Naive B cell (primary cell): ENCODE data around the gene SLC2A4RG. TPM values are rescaled to one million over a fixed set of nuclear protein-coding genes. Genes with fewer than 3 reads are reported as not detected.

Source experiments
- ATAC-seq, 2 donors: fragments of 150-1000 bp; cut with Tn5 transposase; 2 replicates each; pipeline ENCODE4 v1.10.0; 2021; ENCODE audit warnings: low read depth in 2 of 2, mild to moderate bottlenecking in 2 of 2, moderate library complexity in 2 of 2
- DNase-seq: peaks from one replicate; pipeline ENCODE4 v3.0.0; 2022
- H3K27ac Mint-ChIP-seq, 6 donors: one replicate each; pipeline ENCODE4 v1.8.0; 2020 to 2022; ENCODE audit warnings: mild to moderate bottlenecking in 6 of 6, mixed read lengths in 6 of 6, moderate library complexity in 5 of 6, inconsistent platforms in 2 of 6
- H3K27me3 Mint-ChIP-seq, 3 donors: one replicate each; pipeline ENCODE4 v1.8.0; 2021 to 2022; ENCODE audit warnings: mixed read lengths in 3 of 3, mild to moderate bottlenecking in 1 of 3
- H3K36me3 Mint-ChIP-seq, 2 donors: one replicate each; pipeline ENCODE4 v1.8.0; 2020 to 2022; ENCODE audit warnings: mixed read lengths in 2 of 2, inconsistent platforms in 1 of 2, mild to moderate bottlenecking in 1 of 2
- H3K4me1 Mint-ChIP-seq, 3 donors: one replicate each; pipeline ENCODE4 v1.8.0; 2020 to 2022; ENCODE audit warnings: mixed read lengths in 3 of 3, inconsistent platforms in 1 of 3, mild to moderate bottlenecking in 1 of 3, moderate library complexity in 1 of 3
- H3K4me3 Mint-ChIP-seq, 8 donors: one replicate each; pipeline ENCODE4 v1.8.0; 2020 to 2022; ENCODE audit warnings: mild to moderate bottlenecking in 8 of 8, mixed read lengths in 8 of 8, moderate library complexity in 8 of 8, inconsistent platforms in 2 of 8
- H3K9me3 Mint-ChIP-seq, 7 donors: one replicate each; pipeline ENCODE4 v1.8.0; 2020 to 2022; ENCODE audit warnings: mixed read lengths in 7 of 7, mild to moderate bottlenecking in 5 of 7, inconsistent platforms in 2 of 7, moderate library complexity in 1 of 7
- polyA plus RNA-seq, 6 donors: library from polyadenylated mRNA; unstranded; fragments of 300-500 nt; fragmentation: Illumina TruSeq; gene quantifications; one replicate each; pipeline ENCODE4 v1.2.3, GENCODE V29; 2021; ENCODE audit warnings: low read depth in 6 of 6

The SLC2A4RG gene
- polyA plus RNA-seq, 6 donors from 2014 or later: 0.36 to 1.4 (median 1.3) TPM; not detected in 1

DNA sequence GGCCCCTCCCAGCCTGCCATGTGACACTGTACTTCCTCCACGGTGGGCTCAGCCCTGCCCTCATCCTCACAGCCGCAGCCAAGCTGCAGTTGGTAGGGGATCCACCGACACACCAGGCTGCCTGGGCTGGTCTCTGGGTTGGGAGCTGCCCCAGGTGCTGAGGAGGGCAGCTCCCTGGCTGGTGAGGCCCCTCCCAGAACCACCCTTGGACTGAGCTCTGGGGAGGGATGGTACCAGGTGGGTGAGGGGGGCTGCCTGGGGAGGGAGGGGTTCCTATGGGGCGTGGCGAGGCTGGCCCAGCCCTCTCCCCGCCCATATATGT lies 43.3 kb upstream of the SLC2A4RG start:
- H3K27me3 Mint-ChIP-seq: no peaks in the 10 kb centered on the region
- peaks cover 5 to 18% (median 10%) of the 10 kb centered on the region in 3 donors for H3K4me1 Mint-ChIP-seq
- peak overlapping the region in 4 of 8 donors; percentile 32 to 56 (median 42) for H3K4me3 Mint-ChIP-seq
- no peaks in the 10 kb centered on the region for H3K9me3 Mint-ChIP-seq
- ATAC-seq: peak; percentile 83 to 88
- H3K36me3 Mint-ChIP-seq: no peaks in the 10 kb centered on the region
- peak; percentile 40 for DNase-seq
- peak overlapping the region in 2 of 6 donors; percentile 57 to 80 for H3K27ac Mint-ChIP-seq

- no peaks in the 10 kb centered on the region for H3K9me3 Mint-ChIP-seq
- H3K4me3 Mint-ChIP-seq: peak within 1 kb of the TSS in 6 of 8 donors; percentile 41 to 63 (median 54)
- peak; percentile 9 to 17 for ATAC-seq
- H3K4me1 Mint-ChIP-seq: peaks cover 5 to 13% (median 6%) of the 10 kb centered on the region in 3 donors
- no peaks in the 10 kb centered on the region for H3K27me3 Mint-ChIP-seq
- DNase-seq: no peak
- H3K27ac Mint-ChIP-seq: peak within 1 kb of the TSS in 4 of 6 donors; percentile 29 to 80 (median 49)
- H3K36me3 Mint-ChIP-seq: no peaks in the 10 kb centered on the region
Measured at GRCh38 chr20:63696628-63697356, 42.8 kb upstream of the SLC2A4RG start, which contains the start of gene TNFRSF6B. Gene TNFRSF6B, plus strand, starts transcription at chr20:63696652. Its CDS starts 116 bp downstream, at chr20:63696768.

- peak overlapping the region in 1 of 6 donors; percentile 29 for H3K27ac Mint-ChIP-seq
- H3K27me3 Mint-ChIP-seq: no peaks in the 10 kb centered on the region
- peak overlapping the region in 5 of 8 donors; percentile 9 to 63 (median 53) for H3K4me3 Mint-ChIP-seq
- H3K4me1 Mint-ChIP-seq: peaks cover 5 to 13% (median 6%) of the 10 kb centered on the region in 3 donors
- no peak for ATAC-seq
- DNase-seq: no peak
- no peaks in the 10 kb centered on the region for H3K9me3 Mint-ChIP-seq
- H3K36me3 Mint-ChIP-seq: no peaks in the 10 kb centered on the region
Measured at GRCh38 chr20:63697357-63697867, 42.2 kb upstream of the SLC2A4RG start.

DNA sequence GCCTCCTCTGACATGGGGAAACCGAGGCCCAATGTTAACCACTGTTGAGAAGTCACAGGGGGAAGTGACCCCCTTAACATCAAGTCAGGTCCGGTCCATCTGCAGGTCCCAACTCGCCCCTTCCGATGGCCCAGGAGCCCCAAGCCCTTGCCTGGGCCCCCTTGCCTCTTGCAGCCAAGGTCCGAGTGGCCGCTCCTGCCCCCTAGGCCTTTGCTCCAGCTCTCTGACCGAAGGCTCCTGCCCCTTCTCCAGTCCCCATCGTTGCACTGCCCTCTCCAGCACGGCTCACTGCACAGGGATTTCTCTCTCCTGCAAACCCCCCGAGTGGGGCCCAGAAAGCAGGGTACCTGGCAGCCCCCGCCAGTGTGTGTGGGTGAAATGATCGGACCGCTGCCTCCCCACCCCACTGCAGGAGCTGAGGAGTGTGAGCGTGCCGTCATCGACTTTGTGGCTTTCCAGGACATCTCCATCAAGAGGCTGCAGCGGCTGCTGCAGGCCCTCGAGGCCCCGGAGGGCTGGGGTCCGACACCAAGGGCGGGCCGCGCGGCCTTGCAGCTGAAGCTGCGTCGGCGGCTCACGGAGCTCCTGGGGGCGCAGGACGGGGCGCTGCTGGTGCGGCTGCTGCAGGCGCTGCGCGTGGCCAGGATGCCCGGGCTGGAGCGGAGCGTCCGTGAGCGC lies 41.6 kb upstream of the SLC2A4RG start:
- no peak for ATAC-seq
- no peaks in the 10 kb centered on the region for H3K36me3 Mint-ChIP-seq
- no peaks in the 10 kb centered on the region for H3K27me3 Mint-ChIP-seq
- peak overlapping the region in 3 of 8 donors; percentile 9 to 53 (median 15) for H3K4me3 Mint-ChIP-seq
- H3K4me1 Mint-ChIP-seq: peaks cover 5 to 13% (median 6%) of the 10 kb centered on the region in 3 donors
- H3K9me3 Mint-ChIP-seq: no peaks in the 10 kb centered on the region
- no peak overlapping the region for H3K27ac Mint-ChIP-seq
- DNase-seq: no peak

DNA sequence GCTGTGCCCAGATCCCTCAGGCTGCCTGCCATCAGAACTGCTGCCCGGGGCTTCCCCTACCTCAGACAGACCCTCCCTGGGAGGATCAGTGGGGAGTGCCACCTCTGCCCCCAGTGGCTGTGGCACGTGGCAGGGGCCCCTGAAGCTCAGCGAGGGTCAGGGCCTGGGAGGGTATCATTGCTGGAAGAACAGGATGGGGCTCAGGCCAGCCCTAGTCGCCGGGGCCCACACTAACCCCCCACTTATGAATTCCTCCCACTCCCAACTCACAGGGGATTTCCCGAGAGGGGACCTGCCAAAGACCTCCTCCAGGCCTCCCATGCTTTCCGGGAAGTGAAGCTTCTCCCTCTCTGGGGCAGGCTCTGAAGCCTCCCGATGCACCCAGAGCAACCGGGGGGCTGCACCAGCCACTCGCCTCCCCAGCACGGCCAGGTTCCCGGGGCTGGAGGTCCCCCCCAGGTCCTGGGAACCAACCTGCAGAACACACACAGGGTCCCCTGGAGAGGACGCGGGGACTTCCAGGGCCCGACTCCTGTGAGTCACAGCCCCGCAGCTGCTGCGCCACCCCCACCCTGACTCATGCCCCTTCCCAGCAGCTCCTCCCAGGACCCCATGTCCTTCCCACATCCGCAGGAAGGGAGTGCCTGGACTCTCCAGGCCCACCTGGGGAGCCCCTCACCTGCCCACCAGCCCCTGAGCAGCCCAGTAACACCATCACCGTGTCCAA lies 40.7 kb upstream of the SLC2A4RG start:
- no peak overlapping the region for H3K27ac Mint-ChIP-seq
- H3K9me3 Mint-ChIP-seq: no peaks in the 10 kb centered on the region
- no peaks in the 10 kb centered on the region for H3K36me3 Mint-ChIP-seq
- H3K4me3 Mint-ChIP-seq: no peak overlapping the region
- peaks cover 5 to 13% (median 6%) of the 10 kb centered on the region in 3 donors for H3K4me1 Mint-ChIP-seq
- no peaks in the 10 kb centered on the region for H3K27me3 Mint-ChIP-seq
- no peak for DNase-seq
- ATAC-seq: no peak

GRCh38 chr20:63699466-63700198 lies 39.9 kb upstream of the SLC2A4RG start:
- H3K27ac Mint-ChIP-seq: no peak overlapping the region
- H3K4me3 Mint-ChIP-seq: no peak overlapping the region

DNA sequence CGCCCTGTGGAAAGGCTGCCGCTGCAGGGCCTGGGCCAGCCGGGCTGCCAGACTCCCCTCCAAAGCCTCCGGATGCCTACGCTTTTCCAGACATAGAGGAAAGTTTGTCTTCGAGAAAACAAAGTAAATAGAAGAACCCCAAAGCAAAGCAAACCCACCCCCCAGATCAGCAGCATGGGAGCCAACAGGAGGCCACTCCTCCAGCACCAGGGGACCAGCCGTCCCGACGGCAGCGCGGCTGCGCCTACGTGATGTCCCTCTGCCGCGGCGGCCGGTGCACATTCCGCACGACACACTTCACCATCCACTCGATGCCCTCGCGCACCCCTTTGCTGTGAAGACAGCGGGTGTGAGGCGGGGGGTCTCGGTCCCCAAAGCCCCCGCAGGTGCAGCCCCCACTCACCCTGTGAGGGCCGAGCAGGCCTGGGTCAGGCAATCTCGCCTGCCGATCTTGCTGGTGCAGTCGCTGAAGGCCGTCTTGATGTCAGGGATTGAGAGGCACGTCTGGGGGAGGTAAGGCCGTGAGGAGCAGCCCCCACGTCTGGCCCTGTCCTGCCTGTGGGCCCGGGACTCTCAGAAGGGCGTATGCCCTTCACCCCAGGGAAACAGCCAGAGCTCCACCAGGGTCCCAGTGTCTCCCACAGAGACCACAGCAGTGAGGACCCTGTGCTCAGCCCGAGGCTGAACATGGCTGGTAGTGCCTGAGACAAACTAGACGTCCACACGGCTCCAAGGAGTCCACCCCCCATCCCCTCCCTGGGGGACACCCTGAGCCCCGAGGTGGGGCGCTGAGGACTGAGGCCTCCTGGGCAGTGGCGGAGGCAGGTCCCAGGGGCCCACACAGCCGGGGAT lies 39.2 kb upstream of the SLC2A4RG start:
- no peaks in the 10 kb centered on the region for H3K27me3 Mint-ChIP-seq
- ATAC-seq (no peak), DNase-seq (no peak)
- H3K4me3 Mint-ChIP-seq: no peak overlapping the region
- no peak overlapping the region for H3K27ac Mint-ChIP-seq
- no peaks in the 10 kb centered on the region for H3K9me3 Mint-ChIP-seq
- peaks cover 0 to 6% of the 10 kb centered on the region in 2 donors for H3K36me3 Mint-ChIP-seq
- H3K4me1 Mint-ChIP-seq: peaks cover 8 to 19% (median 10%) of the 10 kb centered on the region in 3 donors

More at GRCh38 chr20:63699466-63700198, 39.9 kb upstream of the SLC2A4RG start:
- no peaks in the 10 kb centered on the region for H3K9me3 Mint-ChIP-seq
- no peak for ATAC-seq
- H3K27me3 Mint-ChIP-seq: no peaks in the 10 kb centered on the region
- H3K36me3 Mint-ChIP-seq: peaks cover 0 to under 1% of the 10 kb centered on the region in 2 donors
- peaks cover 5 to 13% (median 6%) of the 10 kb centered on the region in 3 donors for H3K4me1 Mint-ChIP-seq
- no peak for DNase-seq

GRCh38 chr20:63701051-63701328 lies 38.6 kb upstream of the SLC2A4RG start:
- Mint-ChIP-seq H3K4me3 (no peak overlapping the region), H3K27ac (no peak overlapping the region), H3K27me3 (no peaks in the 10 kb centered on the region), H3K9me3 (no peaks in the 10 kb centered on the region), H3K36me3 (peaks cover 0 to 6% of the 10 kb centered on the region in 2 donors), H3K4me1 (peaks cover 9 to 19% (median 12%) of the 10 kb centered on the region in 3 donors)
- ATAC-seq: no peak
- no peak for DNase-seq

- H3K4me3 Mint-ChIP-seq: no peak overlapping the region
- H3K36me3 Mint-ChIP-seq: peaks cover 0 to 6% of the 10 kb centered on the region in 2 donors
- peaks cover 6 to 19% (median 10%) of the 10 kb centered on the region in 3 donors for H3K4me1 Mint-ChIP-seq
- no peak overlapping the region for H3K27ac Mint-ChIP-seq
- no peak for DNase-seq
- no peak for ATAC-seq
- H3K27me3 Mint-ChIP-seq: no peaks in the 10 kb centered on the region
- H3K9me3 Mint-ChIP-seq: no peaks in the 10 kb centered on the region
Measured at GRCh38 chr20:63701329-63702035, 38.1 kb upstream of the SLC2A4RG start.

DNA sequence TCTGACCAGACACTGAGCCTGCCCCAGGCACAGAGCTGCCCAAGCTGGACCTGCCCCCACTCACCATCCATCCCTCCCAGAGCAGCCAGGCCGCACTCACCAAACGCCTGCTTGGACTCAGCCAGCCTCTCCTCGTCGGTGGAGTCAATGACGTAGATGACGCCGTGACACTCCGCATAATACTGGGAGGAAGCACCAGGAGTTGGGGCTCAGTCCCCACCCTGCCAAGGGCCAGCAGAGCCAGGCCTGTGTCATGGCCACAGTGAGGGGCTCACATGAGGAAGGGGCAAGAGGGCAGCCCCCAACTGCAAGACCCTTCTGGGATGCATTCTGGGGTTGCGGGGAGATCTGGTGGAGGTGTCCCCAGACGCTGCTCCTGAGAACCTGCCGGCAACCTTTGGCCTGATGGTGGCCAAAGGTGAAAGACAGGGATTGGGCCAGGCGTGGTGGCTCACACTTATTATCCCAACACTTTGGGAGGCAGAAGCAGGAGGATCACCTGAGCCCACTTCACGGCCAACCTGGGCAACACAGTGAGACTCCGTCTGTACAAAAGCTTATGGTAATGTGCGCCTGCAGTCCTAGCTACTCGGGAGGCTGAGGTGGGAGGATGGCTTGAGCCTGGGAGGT lies 37.4 kb upstream of the SLC2A4RG start:
- ATAC-seq: no peak
- peak overlapping the region in 1 of 8 donors; percentile 38 for H3K4me3 Mint-ChIP-seq
- H3K9me3 Mint-ChIP-seq: no peaks in the 10 kb centered on the region
- peak overlapping the region in 1 of 6 donors; percentile 39 for H3K27ac Mint-ChIP-seq
- H3K4me1 Mint-ChIP-seq: peaks cover 12 to 23% (median 16%) of the 10 kb centered on the region in 3 donors
- no peak for DNase-seq
- no peaks in the 10 kb centered on the region for H3K27me3 Mint-ChIP-seq
- H3K36me3 Mint-ChIP-seq: peaks cover 0 to 6% of the 10 kb centered on the region in 2 donors

DNA sequence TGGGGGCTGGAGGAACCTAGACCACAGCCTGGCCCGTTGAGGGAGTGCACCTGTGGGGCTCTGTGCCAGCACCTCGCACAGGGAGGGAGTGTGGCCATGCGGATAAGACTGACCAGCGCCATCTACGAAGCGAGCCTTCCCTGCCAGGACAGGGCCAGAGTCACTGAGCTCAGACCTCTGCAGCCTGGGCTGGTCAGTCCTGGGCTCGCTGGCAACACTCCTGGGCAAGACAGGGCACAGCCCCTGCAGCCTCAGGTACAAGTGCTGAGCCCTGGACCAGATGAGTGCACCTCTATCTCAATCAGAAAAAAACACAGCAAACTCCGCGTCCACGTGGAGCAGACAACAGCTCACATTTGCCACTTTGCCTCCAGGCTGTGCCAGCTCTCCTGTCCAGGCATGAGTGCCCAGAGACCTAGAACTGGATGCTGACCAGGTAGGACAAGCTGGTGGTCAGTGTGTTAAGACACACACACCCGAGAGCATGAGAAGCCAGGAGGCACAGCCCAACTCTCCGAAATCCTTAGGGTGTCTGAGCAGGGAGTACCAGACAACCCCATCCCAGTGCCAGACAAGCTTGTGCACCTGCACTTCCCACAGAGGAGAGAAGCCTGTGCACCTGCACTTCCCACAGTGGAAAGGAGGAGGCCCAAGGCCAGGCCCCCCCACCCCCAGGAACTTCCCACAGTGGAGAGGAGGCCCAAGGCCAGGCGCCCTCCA lies 36.7 kb upstream of the SLC2A4RG start:
- ATAC-seq: no peak
- H3K4me3 Mint-ChIP-seq: peak overlapping the region in 1 of 8 donors; percentile 47
- no peaks in the 10 kb centered on the region for H3K27me3 Mint-ChIP-seq
- no peak for DNase-seq
- peaks cover 12 to 22% (median 17%) of the 10 kb centered on the region in 3 donors for H3K4me1 Mint-ChIP-seq
- peaks cover 0 to 6% of the 10 kb centered on the region in 2 donors for H3K36me3 Mint-ChIP-seq
- H3K9me3 Mint-ChIP-seq: no peaks in the 10 kb centered on the region
- peak overlapping the region in 1 of 6 donors; percentile 39 for H3K27ac Mint-ChIP-seq
